Lung microvascular endothelial cell (primary cell): ENCODE results near the gene GLRX5. TPM values are rescaled to one million over a fixed set of nuclear protein-coding genes. Genes with fewer than 3 reads are reported as not detected.
"Not testable (repeated sequence)": the region's sequence is repeated elsewhere in the genome, so short reads cannot be mapped to it uniquely, and the experiment has no call there.

Experiments used
- DNase-seq, 2 donors: peaks; one replicate each; pipeline versions ENCODE4 v3.0.0 to v3.0.0-alpha.2; 2010; ENCODE audit warnings: low read depth in 2 of 2
- total RNA-seq: library from RNA; depleted of rRNA; stranded (reverse); fragments of >200 nt; gene quantifications from 2 replicates; pipeline ENCODE4 v1.2.1, GENCODE V29; 2014

GLRX5 gene
- total RNA-seq, 1 donor from 2014 or later: 32.9 TPM

DNA sequence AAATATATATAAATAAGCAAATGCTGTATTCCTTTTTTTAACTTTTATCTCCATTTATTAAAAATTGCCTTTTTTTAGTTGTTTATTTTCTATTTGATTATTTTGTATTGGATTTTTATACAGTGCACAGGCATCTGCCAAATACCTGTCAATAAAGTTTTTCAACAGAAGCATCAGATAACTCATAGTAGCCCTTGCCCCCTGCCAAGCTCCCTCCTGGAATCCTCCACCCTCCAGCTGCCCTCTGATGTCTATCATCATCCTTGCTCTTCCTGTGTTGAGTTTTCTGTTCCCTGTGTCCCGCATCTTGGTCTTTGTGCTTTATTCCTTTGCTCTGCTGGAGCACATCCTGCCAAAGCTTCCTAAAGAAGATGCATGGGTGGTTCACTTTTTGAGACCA lies 16.6 kb downstream of the GLRX5 start:
- no peak for DNase-seq

DNA sequence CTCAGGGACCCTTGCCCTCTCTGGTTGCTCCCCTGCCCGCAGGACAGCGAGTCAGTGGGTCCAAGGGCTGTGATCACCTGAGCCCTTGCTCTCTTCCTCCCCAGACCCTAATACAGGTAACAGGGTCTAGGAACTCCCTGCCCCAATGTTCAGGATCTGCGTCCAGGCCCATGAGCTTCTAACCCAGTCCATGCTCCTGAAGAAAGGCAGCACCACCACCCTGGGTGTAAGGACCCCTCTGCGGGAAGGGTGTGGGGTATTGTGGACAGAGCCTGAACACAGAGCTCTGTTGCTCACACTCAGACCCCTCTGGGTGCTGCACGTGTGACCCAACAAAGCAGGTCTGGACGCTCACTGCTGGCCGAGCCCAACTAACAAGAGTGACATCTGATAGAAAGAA lies 18.3 kb downstream of the GLRX5 start:
- DNase-seq: no peak

DNA sequence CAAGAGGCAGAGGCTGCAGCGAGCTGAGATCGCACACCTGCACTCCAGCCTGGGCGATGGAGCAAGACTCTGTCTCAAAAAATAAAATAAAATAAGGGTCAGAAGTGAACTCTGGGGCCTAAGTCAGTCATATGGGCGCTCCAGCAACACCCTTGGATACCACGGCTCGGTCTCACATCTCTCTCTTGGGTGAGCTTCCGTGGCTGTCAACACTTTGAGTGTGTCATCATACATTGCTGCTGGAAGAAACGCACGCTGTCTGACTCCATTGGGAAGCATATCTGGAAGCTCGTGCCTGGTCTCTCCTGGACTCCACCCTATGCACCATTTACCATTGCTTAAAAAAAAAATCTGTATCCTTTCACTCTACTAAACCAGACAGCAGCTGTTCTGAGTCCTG lies 20.2 kb downstream of the GLRX5 start:
- DNase-seq: no peak

DNA sequence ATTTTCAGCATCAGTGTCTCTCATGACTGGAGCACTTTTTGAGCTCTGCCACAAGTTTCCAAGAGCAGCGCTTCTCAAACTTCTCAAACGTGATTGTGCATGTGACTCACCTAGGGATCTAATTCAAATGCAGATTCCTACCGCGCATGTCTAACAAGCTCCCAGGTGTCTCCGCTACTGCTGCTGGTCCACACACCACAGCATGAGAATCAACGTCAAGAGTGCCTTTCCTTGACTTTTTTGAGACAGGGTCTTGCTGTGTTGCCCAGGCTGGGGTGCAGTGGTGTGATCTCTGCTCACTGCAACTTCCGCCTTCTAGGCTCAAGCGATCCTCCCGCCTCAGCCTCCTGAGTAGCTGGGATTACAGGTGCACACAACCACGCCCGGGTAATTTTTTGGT lies 22.4 kb downstream of the GLRX5 start:
- DNase-seq: no peak

DNA sequence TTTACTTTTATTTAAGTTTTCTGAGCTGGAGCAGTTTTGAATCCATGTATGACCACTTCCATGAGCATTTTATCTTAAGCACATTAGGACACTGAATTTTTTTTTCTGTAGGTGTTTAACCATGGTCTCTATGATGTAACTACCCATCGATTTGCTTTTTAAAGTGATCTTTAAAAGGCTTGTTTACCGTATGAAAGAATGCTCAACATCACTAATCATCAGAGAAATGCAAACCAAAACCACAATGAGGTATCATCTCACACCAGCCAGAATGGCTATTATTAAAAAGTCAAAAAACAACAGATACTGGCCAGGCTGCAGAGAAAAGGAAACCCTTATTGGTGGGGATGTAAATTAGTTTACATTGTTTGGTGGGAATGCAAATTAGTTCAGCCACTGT lies 23.0 kb downstream of the GLRX5 start:
- DNase-seq: no peak

DNA sequence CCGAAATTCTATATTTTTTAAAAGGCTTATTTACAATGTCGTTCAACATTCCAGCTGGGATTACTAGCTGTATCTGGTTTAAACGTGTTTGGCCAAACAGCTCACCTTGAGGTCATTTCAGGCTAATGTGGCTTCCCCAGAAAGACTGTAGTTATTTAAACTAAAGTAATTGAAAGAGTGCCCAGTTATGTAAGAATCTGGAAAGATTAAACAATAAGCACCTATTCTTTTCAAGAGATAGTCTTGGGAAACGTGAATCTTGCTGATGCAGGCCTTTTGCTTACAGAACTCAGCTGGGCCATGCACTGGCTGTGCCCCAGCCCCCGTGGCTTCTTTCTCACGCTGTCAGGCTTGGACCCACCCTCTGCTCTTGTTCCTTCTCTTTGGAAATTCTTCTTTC lies 24.4 kb downstream of the GLRX5 start:
- no peak for DNase-seq

DNA sequence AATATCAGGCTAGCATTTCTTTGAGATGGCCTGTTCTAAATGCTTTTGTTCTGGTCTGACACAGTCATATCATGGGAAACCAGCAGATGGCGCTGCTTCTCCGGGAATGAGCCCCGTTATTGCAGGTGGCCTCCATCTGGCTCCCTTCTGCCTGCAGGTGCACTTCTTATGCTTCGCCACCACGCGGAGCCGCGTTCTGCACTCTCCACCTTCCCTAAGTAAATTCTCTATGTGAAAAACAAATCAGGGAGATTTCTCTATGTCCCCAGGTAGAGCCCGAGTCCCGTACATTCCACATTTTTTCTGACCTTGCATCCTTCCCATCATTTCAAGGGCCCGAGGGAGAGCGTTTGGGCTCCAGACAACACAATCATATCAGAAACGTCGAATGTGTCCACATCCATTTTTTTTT lies 26.2 kb downstream of the GLRX5 start:
- DNase-seq: peak; percentile 86 to 92

DNA sequence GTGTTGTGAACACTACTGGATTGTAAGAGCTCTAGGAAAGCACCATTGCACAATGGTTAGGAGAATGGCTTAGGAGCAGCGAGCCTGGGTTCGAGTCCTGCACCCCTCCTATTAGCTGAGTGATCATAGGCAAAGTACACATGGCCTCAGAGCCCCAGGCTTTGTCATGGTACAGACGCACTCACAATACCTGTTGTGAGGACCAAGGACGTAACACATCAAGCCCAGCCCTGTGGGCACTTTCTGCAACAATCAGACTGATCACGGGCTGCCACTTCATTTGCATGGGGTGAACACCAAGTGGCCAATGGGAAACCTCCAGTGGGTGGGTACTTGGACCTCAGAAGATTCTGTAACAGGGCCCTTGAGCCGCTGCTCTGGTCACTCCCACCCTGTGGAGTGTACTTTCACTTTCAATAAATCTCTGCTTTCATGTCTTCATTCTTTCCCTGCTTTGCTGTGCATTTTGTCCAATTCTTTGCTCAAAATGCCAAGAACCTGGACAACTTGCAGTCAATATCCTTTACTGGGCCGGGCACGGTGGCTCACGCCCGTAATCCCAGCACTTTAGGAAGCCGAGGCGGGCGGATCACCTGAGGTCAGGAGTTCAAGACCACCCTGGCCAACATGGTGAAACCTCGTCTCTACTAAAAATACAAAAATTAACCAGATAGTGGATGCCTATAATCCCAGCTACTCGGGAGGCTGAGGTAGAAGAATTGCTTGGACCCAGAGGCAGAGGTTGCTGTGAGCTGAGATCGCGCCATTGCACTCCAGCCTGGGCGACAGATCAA lies 28.2 kb downstream of the GLRX5 start:
- peak in 1 of 2 donors; percentile 49 for DNase-seq

DNA sequence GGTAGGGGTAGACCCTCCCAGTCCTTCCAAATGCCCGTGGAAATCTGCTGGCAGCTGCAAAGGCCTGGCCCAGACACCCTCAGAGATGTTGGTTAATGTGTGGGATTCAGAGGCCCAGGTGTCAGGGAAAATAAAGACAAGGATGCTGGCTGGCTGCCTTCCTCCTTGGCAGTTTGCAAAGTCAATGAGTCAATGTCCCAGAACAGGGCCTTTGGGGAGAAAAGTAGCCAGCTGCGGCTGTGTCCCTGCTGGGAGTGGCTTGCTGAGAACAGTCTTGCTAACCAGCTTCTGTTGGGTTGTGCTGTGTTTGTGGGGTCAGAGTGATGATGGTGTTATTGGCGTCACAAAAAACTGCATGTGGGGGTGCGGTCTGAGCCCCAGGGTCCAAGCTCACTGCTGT lies 29.2 kb downstream of the GLRX5 start:
- no peak for DNase-seq

DNA sequence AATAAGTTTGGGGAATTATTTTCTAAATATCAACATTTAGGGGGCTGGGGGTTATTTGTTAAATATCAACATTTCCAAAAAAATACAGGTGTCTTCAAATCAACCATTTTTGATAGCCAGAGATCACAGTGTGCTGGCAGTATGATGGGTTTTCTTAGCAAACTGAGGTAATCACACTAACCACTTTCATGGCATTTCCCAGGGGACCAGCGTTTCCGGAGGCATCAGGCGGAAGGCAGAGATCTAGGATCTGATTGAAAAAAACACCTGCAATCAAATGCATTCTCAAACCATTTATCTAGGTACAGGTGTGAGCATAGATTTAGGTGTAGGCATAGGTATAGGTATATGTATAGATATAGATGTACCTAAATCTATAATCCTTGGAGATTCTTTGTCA lies 34.6 kb downstream of the GLRX5 start:
- DNase-seq: no peak

DNA sequence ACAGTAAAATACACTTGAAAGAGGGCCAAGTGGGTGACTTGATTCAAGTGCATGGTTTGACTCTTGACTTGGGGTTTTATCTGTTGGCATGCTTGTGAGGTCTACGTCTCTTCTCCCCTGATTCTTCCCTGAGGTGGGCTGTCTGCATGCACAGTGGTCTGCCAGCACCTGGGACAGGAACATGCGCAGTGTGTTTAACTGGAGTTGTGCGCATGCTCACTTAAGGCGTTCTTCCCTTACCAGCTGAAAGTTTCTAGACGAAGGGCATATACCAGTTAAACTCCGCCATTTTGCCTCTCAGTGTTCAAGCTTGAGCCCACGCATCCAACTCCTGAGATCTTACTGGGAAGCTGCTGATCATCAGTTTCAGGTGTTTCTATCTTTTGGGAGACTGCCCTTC lies 38.5 kb downstream of the GLRX5 start:
- no peak for DNase-seq

DNA sequence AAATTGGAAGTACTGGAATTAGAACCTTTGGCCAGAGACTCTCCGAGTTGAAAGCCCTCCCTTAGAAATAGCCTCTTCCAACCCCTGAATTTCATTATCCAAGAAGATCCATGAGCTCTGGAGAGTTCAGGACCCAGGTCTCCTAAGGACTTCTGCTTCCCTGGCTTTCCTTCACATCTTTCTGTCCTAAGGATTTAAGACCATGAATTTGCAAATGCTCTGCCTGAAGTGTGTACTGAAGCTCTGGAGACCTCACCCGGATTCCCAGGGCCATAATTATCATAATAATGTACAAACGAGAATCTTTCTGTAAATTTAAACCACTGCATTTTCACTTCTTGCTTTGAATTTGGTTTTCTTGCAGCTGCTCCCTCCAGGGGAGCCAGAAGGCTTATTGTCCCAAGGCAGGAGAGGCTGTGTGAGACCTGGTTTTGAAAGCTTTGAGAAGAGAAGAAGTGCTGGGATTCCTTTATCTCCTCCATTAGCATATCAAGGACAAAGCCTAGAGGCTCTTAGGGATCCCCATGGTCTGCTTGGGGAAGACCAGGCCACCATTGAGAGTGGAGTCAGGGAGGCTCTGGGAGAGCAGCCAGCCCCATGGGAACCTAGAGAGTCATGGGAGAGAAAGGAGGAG lies 41.1 kb downstream of the GLRX5 start:
- no peak for DNase-seq

DNA sequence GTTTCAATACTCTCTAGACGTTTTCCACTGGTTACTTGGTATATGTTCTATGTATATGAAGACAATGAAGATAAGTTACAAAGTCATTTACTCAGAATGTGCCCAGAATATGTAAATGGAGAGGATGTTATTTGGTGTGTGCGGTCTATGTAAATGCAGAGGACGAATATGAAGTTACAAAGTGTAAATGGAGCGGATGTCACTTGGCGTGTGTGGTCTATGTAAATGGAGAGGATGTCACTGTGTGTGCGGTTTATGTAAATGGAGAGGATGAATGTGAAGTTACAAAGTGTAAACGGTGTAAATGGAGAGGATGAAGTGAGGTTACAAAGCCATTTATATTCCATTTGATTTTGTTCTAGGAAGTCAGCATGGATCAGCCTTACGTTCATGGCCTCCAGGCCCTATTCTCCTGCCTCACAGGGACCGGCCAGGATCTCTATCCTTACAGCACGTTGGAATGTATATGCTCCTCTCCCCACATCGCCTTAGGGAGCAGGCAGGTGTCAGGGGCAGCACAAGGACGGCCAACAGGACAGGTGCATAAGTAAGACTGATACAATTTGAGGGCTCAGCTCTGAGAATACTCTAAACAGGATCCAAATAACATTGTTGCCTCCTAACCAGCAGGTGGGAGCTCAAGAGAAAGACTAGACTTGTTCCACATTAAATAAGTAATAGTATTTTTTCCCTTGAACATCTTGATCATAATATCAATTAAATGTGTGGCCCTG lies 42.4 kb downstream of the GLRX5 start:
- no peak for DNase-seq

DNA sequence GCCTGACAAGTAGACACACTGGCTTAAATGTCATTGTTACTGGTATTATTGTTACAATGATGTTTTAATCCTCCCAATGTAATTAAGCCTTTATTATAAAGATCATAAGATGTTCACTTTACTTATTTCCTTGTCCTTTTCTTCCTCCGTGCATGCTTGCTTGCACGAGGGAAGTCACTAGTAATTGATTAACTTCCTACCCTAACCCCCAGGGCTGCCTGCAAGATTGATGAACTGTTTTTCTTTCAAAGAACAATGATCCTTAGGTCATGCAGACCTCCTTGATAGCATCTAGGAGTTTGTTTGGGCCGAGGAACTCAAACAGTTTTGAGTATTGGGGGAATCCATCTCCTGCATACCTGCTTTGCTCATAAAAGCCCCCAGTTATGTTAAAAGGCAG lies 43.0 kb downstream of the GLRX5 start:
- no peak for DNase-seq

DNA sequence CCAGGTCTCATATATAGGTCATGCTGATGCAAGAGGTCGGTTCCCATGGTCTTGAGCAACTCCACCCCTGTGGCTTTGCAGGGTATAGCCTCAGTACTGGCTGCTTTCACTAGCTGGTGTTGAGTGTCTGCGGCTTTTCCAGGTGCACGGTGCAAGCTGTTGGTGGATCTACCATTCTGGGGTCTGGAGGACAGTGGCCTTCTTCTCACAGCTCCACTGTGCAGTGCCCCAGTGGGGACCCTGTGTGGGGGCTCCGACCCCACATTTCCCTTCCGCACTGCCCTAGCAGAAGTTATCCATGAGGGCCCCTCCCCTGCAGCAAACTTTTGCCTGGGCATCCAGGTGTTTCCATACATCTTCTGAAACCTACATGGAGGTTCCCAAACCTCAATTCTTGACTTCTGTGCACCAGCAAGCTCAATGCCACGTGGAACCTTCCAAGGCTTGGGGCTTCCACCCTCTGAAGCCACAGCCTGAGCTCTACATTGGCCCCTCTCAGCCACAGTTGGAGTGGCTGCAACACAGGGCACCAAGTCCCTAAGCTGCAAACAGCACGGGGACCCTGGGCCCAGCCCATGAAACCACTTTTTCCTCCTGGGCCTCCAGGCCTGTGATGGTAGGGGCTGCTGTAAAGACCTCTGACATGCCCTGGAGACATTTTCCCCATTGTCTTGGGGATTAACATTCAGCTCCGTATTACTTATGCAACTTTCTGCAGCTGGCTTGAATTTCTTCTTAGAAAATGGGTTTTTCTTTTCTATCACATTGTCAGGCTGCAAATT lies 49.2 kb downstream of the GLRX5 start:
- DNase-seq: not testable (repeated sequence)

DNA sequence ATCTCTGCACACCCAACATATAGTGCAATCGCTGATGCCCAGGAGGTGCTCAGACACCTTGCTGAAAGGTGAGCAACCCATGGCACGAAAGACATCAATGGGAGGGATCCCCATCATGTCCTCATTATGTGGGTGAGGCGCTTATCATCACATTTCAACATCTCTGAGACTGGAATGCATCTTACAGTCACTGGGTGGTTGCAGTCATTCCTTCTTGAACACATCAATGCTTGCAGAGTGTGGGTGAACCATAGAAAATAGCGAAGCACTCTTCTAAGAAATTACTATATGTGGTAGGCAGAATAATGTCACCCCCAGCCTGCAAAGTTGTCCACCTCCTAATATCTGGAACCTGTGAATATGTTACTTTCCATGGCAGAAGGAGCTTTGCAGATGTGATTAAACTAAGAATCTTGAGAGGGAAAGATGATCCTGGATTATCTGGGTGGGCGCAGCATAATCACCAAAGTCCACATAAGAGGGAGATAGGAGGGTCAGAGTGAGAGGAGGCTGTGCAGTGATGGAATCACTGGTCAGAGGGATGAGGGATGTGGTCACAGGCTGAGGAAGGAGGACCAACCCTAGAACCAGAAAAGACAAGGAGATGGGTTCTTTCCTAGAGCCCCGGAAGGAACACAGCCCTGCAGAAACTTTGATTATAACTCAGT lies 51.2 kb downstream of the GLRX5 start:
- DNase-seq: no peak

DNA sequence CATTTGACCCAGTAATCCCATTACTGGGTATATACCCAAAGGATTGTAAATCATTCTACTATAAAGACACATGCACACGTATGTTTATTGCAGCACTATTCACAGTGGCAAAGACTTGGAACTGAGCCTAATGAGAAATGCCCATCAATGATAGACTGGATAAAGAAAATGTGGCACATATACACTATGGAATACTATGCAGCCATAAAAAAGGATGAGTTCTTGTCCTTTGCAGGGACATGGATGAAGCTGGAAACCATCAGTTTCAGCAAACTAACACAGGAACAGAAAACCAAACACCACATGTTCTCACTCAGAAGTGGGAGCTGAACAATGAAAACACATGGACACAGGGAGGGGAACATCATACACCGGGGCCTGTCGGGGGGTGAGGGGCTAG lies 56.3 kb downstream of the GLRX5 start:
- not testable (repeated sequence) for DNase-seq
